Ecto neural progenitor cell (in vitro differentiated cells): ENCODE data around the gene MEN1.
"Not testable (repeated sequence)": the region's sequence is repeated elsewhere in the genome, so short reads cannot be mapped to it uniquely, and the experiment has no call there.

Experiments used
- DNase-seq: peaks from one replicate; pipeline ENCODE4 v3.0.0-alpha.2; 2018; ENCODE audit warnings: low spot score

MEN1 gene

DNA sequence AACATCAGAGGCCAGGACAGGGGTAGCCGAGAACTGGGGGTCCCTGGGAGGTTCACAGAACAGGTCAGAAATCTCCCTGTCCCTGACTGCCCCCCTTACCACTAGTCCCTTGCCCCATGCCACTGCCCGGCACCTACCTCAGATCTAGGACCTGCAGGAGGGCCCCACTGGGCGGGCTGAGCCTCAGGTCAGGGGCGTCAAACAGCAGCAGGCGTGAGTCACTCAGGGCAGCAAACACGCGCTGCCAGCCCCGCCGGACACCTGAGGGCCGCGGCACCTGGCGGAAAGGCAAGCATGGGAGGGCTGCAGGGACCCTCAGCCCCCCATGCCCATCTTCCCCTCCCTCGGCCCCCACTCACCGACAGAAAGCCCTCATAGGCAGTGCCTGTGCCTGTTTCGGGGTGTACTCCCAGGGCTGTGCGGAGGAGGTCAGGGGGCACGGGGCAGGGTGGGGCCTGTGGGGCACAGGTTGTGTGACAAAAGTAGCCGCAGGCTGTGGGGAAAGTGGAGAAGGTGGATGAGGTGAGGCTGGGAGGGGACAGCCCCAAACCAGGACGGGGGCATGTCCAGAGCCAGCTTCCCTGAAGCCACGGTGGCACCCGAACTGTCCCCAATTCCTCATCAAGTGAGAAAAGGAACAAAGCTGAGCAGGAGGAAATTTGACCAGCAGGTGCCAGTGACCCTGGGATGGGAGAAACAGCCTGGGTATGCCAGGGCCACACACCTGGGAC is 22.3 kb upstream of the MEN1 start:
- DNase-seq, result no peak

DNA sequence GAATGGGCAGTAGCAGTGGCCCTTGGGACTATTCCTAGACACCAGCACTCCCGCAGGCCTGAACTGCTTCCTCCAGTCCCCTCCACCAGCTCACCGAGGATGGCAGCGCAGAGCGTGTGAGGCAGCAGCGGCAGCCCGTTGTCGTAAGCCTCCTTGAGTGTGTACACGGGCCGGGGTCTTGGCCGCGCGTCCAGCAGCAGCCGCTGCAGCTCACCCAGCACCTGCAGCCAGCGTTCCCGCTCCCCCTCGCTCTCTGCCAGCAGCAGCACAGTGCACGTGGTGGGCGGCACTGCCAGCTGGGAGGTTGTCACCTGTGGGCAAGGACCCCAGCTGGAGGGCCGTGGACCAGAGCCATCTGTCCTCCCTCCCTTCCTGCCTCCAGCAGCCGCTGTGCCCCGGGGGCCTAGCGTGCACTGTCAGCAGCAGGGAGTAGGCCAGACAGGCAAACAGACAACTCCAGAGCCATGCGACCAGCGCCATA is 21.1 kb upstream of the MEN1 start:
- no peak for DNase-seq

DNA sequence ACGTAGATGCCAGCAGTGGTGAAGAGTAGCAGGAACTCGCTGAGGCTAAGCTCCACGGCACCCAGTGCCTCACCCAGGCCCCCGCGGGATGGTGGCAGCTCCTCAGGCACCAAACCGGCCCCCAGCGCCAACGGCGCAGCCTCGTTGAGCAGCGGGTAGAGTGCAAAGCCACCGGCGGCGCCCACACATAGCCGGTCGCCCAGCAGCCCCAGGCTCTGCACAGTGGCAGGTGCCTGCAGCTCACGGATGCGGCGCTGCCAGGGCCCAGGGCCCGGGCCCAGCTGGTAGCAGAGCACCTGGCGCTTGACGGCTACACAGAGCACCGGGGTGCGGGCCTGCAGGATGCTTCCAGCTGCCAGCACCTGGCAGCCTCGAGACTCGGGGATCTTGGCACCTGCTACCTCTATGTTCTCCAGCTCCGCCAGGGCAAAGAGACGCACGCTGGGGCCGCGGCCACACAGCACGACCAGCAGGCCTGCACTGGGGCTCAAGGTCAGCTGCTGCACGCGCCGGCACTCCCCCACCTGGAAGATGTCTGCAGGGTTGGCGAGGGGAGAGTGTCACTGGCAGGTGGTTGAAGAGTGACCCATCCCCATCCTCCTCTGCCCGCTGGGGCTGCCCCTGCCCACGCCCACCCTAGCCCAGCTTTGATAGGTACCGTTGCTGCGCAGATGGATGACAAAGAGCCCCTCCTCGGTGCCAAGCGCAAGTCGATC is 19.3 kb upstream of the MEN1 start:
- no peak for DNase-seq

DNA sequence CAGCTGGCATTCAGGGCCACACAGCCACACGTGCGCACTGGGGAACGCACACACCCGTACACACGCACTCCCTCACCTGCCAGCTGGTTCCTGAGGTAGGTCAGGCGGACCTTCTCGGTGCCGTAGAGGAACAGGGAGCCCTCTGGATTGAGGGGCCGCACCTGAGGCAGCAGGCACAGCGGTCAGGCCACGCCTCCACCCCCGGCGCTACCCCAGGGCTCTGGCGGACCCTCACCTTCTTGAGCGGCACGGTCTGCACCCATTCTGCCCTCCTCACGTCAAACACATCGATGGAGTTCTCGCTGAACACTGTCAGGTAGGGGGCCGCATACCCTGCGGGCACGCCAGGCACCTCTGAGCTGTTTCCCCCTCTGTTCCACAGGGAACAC is 17.1 kb upstream of the MEN1 start:
- DNase-seq, result no peak

DNA sequence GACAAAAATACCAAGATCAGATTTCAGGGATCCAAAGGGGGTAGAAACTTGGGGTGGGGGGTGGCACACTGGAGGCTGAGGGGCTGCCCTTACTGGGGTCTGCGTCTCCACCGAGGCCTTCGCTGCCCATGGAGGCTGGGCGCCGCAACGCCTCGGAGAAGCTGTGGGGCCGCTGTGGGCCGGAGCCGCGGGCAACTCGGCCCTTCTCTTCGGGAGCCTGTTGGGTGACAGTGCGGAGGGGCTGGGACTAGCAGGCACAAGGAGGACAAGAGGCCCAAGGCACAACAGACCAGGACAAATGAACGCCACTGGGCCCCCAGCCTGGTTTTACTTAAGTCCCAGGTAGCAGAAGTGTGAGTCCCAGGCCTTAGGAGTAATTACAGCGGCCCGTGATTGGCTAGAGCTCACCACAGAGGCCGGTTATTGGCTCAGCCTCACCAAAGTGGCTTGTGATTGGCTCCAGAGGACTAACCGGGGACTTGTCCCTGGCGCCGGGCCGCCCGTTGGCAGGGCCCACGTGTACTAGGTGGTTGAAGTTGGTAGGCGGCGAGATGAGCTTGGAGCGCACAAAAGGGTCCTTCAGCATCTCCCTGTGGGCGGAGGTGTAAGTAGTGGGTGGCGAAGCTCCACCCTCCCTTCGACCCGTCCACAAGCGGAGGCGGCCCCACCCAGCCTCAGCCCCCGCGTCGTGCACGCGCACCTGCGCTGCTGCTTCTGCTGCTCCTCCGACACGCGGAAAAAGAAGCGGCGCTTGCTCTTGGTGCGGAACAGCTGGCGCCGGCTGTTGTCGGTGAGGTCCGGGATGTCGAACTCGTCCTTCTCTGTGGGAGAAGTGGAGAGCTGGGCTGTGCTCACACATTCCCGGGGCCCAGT is 16.5 kb upstream of the MEN1 start:
- DNase-seq, result no peak

DNA sequence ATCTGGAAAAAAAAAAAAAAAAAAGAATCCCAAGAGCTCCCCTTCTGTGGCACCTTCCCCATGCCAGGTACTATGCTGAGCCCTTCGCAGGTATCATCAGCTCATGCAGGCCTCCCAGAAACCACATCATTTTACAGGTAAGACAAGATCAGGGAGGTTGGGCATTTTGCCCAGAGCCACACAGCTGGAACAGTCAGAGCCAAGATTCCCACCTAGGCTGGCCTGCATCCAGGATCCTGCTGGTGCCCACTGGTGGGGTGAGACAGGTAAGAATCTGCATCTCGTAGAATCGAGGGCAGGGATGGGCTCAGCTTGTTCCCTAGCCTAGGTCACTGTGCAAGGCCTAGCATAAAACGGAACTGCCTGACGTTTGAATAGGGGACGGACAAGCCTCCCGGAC is 15.7 kb upstream of the MEN1 start:
- no peak for DNase-seq

DNA sequence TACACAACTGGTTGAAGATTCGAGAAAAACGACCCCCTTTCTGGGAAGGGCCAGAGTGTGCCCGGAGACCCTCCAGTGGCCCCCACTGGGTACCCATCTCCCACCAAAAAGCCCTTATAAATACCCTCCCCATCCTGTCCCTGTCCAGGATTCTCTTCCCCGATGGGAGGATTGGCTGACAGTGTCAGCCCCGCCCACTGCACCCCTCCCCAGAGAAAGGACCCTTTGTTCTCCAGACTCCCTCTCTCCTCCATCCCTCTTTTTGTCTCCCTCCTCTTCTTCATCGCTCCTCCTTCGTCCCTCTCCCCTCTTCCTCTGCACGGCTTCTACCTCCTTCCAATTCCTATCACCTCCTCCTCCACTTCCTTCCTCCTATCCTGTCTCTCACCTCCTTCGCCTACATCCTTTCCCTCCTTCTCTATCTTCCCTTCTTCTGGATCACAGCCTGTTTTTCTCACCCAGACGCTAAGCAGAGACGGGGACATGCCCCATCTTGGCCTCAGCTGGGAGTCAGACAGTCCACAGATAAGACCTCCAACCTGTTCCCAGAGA is 13.3 kb upstream of the MEN1 start:
- no peak for DNase-seq

DNA sequence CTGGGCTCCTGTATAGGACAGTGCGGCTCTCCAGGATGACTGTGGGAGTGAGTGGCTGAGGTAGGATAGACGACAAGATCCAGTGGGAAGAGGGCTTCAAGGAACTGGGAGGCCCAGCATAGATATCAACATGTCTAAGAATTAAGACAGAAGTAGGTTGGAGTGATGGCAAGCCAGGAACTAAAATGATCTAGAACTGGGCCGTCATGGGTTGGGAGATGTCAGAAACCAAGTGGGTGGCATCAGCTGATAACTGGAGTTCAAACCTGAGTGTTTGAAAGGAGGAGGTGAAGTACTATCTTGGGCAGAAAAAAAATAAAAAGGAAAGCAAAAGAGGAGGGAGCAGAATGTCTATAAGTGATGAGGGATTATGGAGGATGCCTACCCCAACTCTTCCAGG is 7.1 kb upstream of the MEN1 start:
- no peak for DNase-seq

DNA sequence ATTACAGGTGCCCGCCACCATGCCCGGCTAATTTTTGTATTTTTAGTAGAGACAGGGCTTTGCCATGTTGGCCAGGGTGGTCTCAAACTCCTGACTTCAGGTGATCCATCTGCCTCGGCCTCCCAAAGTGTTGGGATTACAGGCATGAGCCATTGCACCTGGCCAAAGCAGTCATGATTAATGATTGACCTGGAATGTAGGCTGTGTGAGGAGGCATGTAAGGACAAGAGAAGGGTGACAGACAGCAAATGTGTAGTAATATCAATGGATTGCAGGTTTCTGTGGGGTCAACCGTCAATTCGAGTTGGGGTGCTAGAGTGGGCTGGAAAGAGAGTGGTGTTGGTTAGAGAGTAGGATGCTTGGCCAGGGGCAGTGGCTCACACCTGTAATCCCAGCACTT is 5.1 kb upstream of the MEN1 start:
- not testable (repeated sequence) for DNase-seq

DNA sequence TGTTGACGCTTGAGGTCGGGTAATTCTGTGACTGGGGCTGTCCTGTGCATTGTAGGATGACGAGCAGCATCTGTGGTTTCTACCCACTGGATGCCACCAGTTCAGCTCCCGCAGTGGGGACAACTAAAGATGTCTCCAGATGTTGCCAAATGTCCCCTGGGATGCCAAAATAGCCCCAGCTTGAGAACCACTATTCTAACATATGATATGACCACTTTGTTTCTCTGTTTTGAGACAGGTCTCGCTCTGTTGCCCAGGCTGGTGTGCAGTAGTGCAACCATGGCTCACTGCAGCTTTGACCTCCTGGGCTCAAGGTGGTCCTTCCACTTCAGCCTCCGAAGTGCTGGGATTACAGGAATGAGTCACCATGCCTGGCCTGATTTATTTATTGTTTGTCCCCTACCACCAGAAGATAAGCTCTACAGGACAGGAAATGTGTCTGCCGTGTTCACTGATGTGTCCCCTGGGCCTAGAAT is 4.4 kb upstream of the MEN1 start:
- DNase-seq, result no peak

DNA sequence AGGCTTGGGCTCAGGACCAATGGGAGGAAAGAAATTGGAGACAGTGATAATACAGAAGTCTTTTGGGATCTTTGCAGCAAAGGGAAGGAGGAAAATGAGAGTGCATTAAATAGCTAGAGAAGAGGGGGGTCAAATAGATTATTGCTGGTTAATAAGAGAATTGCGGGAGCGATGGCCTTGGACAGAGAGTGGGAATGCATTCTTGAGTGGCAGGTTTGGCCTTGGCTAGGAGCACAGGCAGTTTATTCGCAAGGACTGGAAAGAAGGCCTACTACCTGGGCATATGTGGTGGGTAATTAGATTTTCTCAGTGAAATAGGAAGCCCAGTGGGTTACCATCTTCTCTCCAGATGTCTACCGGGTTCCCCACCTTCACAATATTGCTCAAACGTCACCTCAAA is 3.5 kb upstream of the MEN1 start:
- no peak for DNase-seq

DNA sequence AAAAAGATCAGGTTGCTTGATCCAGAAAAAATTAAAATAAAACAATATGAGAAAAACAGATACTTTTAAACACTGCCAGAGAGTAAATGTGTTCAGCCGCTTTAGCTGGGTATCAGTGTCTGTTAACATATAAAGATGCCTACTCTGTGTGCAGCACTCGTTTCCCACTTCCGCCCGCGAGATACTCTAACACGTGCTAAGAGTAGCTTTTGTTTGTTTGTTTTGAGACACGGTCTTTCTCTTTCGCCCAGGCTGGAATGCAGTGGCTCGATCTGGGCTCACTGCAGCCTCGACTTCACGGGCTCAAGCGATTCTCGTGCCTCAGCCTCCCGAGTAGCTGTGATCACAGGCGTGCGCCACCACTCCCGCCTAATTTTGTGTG is 531 bp upstream of the MEN1 start:
- DNase-seq, result no peak

DNA sequence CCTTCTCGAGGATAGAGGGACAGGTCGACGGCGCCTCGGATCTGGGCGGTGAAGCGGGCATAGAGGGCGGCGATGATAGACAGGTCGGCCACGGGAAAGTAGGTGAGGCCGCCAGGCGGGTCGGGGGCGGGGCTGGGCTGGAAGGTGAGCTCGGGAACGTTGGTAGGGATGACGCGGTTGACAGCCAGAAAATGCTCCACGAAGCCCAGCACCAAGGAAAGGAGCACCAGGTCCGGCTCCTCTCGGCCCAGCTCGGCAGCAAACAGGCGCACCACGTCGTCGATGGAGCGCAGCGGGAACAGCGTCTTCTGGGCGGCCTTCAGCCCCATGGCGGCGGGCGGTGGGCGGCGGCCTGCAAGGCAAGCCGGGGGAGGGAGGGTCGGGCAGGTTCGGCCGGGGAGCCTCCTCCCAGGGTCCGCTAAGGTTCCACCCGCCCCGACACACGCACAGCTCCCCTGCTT is 540 bp downstream of the MEN1 start:
- peak; percentile 70 for DNase-seq

DNA sequence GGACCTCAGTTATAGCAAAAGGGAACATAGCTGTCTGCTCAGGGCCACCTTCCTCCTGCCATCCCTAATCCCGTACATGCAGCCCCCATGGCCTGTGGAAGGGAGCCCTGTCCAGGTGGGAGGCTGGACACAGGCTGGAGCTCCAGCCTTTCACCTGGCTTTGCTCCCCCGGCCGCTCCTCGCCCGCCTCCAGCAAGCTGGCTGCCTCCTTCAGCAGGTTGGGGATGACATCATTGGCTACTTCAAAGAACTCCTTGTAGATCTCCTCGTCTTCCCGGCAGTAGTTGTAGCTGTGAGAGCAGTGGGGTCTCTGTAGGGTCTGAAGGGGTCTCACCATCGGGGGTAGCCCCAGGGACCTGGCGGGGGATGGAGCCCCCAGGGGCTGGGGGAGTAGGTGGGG is 4.9 kb downstream of the MEN1 start:
- DNase-seq, result no peak

DNA sequence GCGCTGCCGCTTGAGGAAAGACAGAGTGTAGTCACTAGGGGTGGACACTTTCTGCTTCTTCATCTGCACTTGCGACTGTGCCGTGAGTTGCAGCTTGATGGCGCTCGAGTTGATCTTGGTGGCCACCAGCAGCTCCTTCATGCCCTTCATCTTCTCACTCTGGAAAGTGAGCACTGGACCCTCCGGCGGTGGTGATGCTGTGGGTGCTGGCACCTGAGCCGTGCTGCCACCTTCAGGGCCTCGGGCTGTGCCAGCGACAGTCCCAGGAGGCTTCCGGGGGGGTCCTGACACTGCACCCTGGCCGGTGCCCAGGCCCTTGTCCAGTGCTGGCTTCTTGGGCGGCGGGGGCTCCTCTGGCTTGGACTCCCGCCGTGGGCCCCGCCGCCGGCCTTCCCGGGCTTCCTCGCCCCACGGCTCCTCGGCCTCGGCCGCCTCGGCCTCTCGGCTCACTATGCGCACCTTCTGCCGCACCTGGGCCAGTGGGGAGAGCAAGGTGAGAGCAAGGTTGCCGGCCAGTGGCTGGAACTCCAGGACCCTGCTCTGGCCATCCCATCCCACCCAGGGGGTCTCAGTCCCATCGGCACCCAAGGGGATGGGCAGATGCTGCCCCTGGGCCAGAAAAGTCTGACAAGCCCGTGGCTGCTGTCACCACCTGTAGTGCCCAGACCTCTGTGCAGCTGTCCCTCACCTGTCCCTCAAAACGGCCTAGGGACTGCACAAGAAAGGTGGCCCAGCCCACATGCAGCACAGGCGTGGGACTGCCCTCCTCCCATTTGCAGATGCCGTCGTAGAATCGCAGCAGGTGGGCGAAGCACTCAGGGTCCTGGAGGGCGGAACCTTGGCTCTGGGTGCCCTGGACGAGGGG is 5.8 kb downstream of the MEN1 start:
- DNase-seq, result no peak

DNA sequence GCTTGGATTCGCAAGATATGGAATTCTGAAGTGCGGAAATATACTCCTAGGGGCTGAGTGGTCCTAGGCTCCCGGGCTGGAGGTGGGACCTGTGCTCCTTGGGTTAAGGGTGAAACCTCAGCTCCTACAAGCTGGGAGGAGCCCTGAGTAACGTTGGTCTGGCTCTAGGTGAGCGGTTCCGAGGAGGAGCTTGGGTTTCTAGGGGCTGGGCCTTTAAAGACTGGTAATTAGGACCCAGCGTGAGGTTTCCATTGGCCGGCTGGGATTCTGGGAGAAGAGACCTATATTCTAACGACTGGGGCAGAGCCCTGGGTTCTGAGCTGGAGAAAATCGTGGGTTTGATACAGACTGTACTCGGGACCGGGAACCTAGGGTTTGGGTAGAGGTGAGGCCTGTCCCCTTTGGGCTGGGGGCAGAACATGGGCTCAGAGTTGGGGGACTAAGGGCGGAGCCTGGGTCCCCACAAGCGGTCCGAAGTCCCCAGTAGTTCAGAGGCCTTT is 6.5 kb downstream of the MEN1 start:
- DNase-seq, result no peak

DNA sequence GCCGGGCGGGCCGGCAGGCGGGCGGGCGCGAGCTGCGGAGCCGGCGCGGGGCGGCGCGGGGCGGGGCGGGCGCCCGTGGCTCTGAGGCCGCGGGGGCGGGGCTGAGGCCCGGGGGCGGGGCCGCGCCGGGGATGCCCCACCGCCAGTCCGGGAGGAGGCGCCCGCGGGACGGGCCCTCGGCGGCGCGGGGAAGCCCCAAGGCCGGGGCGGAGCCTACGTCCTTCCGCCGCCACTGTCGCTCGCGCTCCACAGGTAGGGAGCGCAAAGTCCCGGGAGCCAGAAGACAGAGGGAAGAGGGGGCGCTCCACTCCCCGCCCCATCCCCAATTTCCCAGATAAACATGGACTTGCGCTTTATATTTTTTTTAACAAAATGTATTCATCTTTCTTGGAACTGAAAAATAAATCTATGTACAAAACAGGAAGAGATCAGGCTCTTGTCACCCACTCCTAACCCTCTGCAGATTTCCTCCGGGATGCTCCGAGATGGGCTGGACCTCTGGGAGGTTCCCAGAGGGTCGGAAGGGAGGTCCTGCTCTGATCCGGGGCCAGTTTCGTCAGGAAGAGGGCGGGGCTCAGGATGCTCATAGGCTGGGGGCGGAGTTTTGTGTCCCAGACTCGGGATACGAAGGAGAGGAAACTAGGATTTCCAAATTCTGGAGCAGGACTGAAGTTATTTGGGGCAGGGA is 7.0 kb downstream of the MEN1 start, which contains the start of gene MAP4K2:
TSS of gene MAP4K2 (minus strand) at position 57 of the 688 bp plus-strand sequence. CDS start 65 bp downstream, outside the sequence.
- peak; percentile 88 for DNase-seq

DNA sequence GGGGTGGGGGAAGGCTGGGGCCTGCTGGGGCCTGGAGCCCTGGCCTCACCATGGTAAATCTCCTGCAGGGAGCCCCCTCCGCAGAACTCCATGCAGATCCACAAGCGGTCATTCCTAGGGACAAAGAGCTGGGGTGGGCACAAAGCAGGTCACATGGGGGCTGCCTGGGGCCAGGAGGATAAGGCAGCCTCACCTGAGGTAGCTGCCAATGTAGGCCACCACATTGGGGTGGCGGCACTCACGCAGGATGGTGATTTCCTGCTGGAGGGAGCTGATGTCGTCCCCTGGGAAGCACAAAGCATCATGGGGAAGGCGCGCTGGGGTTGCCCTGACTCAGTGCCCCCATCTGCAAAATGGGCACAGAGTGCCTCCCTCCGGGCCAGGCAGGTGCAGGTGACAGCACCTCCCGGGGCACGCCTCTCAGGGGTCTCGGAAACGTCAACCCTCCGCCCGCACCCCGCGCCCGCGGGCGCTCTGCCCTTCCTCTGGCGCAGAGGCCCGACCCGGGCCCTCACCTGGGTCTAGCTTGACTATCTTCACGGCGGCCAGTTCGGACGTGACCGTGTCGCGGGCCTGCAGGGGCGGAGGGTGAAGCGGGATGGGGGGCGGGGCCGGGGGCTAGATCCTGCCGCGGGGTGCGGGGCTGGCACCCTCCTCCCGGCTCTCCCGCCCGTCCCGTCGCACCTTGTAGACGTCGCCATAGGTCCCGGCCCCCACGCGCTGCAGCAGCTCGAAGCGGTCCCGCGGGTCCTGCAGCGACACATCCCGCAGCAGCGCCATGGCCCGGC is 7.8 kb downstream of the MEN1 start:
- DNase-seq, result no peak

DNA sequence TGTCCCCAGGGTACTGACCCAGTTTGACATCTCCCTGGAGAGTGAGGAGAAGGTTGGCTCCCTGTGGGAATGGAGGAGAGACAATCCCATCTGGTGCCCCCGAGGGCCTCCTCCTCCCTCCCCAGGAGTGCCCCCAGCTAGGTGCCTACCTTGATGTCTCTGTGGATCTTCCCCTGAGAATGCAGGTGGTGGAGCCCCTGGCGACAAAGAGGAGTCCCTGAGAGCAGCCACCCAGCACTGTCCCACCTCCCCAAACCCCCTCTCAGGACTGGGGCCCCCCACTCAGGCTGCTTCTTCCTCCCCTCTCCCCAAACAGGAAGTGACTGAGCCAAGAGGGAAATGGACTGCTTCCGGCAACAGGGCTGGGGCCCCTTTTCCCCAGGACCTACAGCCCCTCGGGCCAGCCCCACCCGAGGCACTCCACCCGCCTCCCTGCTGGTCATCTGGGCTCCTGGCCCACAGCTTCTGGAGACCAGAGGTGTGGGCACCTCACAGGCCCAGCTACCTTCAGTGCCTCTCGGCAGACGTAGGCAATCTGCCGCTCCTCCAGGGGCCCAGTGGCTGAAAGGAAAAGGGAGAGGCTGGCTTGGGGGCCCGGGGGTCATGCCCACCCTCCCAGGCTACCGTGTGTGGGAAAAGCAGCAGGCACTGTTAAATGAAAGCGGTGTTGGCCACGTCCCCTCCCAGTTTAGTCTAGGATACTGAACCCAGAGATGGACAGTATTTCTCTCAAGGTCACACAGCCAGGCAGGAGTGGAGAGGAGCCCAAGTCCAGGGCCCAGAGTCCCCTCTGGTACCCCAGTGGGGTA is 8.6 kb downstream of the MEN1 start:
- no peak for DNase-seq
